Prostate gland (tissue), 2 donors: Measurements from ENCODE around the gene TRAPPC11. TPM values are rescaled to one million over a fixed set of nuclear protein-coding genes. Genes with fewer than 3 reads are reported as not detected.
A peak's percentile ranks its signal among the peaks of the same experiment; 100 is the strongest.

Experiments used
- DNase-seq: peaks from one replicate; pipeline ENCODE4 v3.0.0-alpha.2; 2019; ENCODE audit warnings: low spot score
- H3K27ac ChIP-seq, 2 donors: fragments of 200-600 bp; sonication (generic); 2 replicates each; pipeline ENCODE4 v1.5.1; 2017 to 2019
- H3K27me3 ChIP-seq: fragments of 200-600 bp; sonication (generic); replicated peaks from 2 replicates; pipeline ENCODE4 v1.5.1; 2019; ENCODE audit not compliant: insufficient read depth
- H3K36me3 ChIP-seq, 2 donors: fragments of 200-600 bp; sonication (generic); 1 replicate in 1 of 2; 2 replicates in 1 of 2; pipeline versions ENCODE4 v1.5.1 to v1.8.1; 2017 to 2019
- H3K4me1 ChIP-seq: fragments of 200-600 bp; sonication (generic); replicated peaks from 2 replicates; pipeline ENCODE4 v1.5.1; 2019
- H3K4me3 ChIP-seq, 2 donors: fragments of 200-600 bp; sonication (generic); 2 replicates each; pipeline ENCODE4 v1.5.1; 2017 to 2019
- H3K9me3 ChIP-seq: fragments of 200-600 bp; sonication (generic); 2 replicates; pipeline ENCODE4 v1.5.1; 2017
- CTCF ChIP-seq, 4 experiments: fragments of 200-600 bp in 2 of 4; fragments of 450-650 bp in 2 of 4; sonication (generic) in 2 of 4; IDR thresholded peaks; 1 replicate in 3 of 4; 2 replicates in 1 of 4; pipeline ENCODE4 v1.5.1; 2016 to 2019; ENCODE audit warnings: antibody characterized with exemption in 4 of 4, mild to moderate bottlenecking in 2 of 4, moderate library complexity in 2 of 4
- POLR2A ChIP-seq: fragments of 450-650 bp; IDR thresholded peaks from one replicate; pipeline ENCODE4 v1.6.1; 2016; ENCODE audit warnings: antibody characterized with exemption, mild to moderate bottlenecking
- POLR2AphosphoS5 ChIP-seq: sonication (generic); formaldehyde crosslinking; IDR thresholded peaks from one replicate; pipeline ENCODE4 v1.6.1; 2017; ENCODE audit warnings: antibody characterized with exemption
- WGBS: methylation state at CpG from one replicate; pipeline ENCODE4 v1.1.5; 2018; 5-methylcytosine and 5-hydroxymethylcytosine counted together
- intact Hi-C: fragments of 100-400 bp; cut with DNase I; formaldehyde crosslinking; loops from one replicate; pipeline ENCODE4 v1.14.2; 2022
- total RNA-seq, 2 donors: library from RNA; depleted of rRNA; stranded (reverse); fragments of >200 nt; gene quantifications; one replicate each; pipeline ENCODE4 v1.1.0, GENCODE V29; 2016

TRAPPC11 gene
- total RNA-seq, 2 donors from 2014 or later, result 27.6 to 34.5 TPM

- peak; percentile 53 for DNase-seq
- intact Hi-C loops, result no loop called here
- H3K9me3 ChIP-seq, result no peaks in the 10 kb centered on the region
- no peak for TF ChIP-seq POLR2AphosphoS5
- no peak for TF ChIP-seq POLR2A
- no peak for TF ChIP-seq CTCF (IDR thresholded peaks at IDR 0.05)
- no peak overlapping the region for H3K4me3 ChIP-seq
- no peaks in the 10 kb centered on the region for H3K4me1 ChIP-seq
- H3K36me3 ChIP-seq, result no peaks in the 10 kb centered on the region
- 48% methylated on average over 6 of the region's 6 CpGs for WGBS
- H3K27ac ChIP-seq, result peak overlapping the region in 1 of 2 donors; percentile 26
- no peaks in the 10 kb centered on the region for H3K27me3 ChIP-seq
These were observed 89.0 kb downstream of the TRAPPC11 start for GRCh38 chr4:183747931-183748670.

- WGBS, result 73% methylated on average over 4 of the region's 4 CpGs
- no peak for DNase-seq
- Histone ChIP-seq H3K36me3 (no peaks in the 10 kb centered on the region), H3K27ac (no peak overlapping the region), H3K9me3 (no peaks in the 10 kb centered on the region), H3K4me1 (no peaks in the 10 kb centered on the region), H3K4me3 (no peak overlapping the region), H3K27me3 (no peaks in the 10 kb centered on the region)
- intact Hi-C loops, result no loop called here
- no peak for TF ChIP-seq CTCF (IDR thresholded peaks at IDR 0.05)
- no peak for TF ChIP-seq POLR2A
- no peak for TF ChIP-seq POLR2AphosphoS5
These were observed 92.0 kb downstream of the TRAPPC11 start for GRCh38 chr4:183751106-183751505.

GRCh38 chr4:183755596-183755995, 96.5 kb downstream of the TRAPPC11 start:
- H3K27me3 ChIP-seq, result no peaks in the 10 kb centered on the region
- DNase-seq, result no peak
- no peaks in the 10 kb centered on the region for H3K9me3 ChIP-seq
- no peak overlapping the region for H3K27ac ChIP-seq
- no peaks in the 10 kb centered on the region for H3K36me3 ChIP-seq
- no peak overlapping the region for H3K4me3 ChIP-seq
- TF ChIP-seq POLR2A (no peak), POLR2AphosphoS5 (no peak), CTCF (IDR thresholded peaks at IDR 0.05) (no peak)
- WGBS, result 90% methylated on average over 2 of the region's 2 CpGs
- intact Hi-C loops, result no loop called here
- no peaks in the 10 kb centered on the region for H3K4me1 ChIP-seq

DNA sequence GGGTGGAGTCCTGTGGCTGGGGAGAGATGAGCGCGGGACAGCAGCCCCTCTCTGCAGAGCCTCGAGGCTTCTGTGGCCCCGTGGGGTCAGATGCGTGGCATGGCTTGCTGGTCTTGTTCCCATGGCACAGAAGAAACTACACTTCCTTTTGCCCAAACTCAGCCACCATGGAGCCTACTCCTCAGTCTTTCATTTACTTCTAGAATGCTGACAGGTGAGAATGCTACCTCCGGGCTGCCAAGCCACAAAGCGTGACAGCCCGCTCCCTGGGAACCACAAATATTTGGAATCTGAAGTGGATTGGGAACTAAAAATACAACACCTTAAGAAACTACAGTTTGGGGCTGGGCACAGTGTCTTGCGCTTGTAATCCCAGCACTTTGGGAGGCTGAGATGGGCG, 98.0 kb downstream of the TRAPPC11 start:
- Histone ChIP-seq H3K27me3 (no peaks in the 10 kb centered on the region), H3K4me3 (no peak overlapping the region), H3K36me3 (no peaks in the 10 kb centered on the region), H3K9me3 (no peaks in the 10 kb centered on the region), H3K27ac (no peak overlapping the region), H3K4me1 (no peaks in the 10 kb centered on the region)
- WGBS, result 56% methylated on average over 10 of the region's 10 CpGs
- TF ChIP-seq CTCF (IDR thresholded peaks at IDR 0.05), result no peak
- peak; percentile 9 for TF ChIP-seq POLR2AphosphoS5
- DNase-seq, result peak; percentile 36
- intact Hi-C loops, result no loop called here

- no peaks in the 10 kb centered on the region for H3K27me3 ChIP-seq
- intact Hi-C loops, result no loop called here
- 26% methylated on average over 29 of the region's 29 CpGs for WGBS
- no peak overlapping the region for H3K4me3 ChIP-seq
- peak; percentile 63 for DNase-seq
- H3K9me3 ChIP-seq, result no peaks in the 10 kb centered on the region
- H3K36me3 ChIP-seq, result no peaks in the 10 kb centered on the region
- H3K4me1 ChIP-seq, result no peaks in the 10 kb centered on the region
- TF ChIP-seq CTCF (IDR thresholded peaks at IDR 0.05) (peak in 3 of 4 experiments; percentile 13 to 54 (median 51)), POLR2A (no peak), POLR2AphosphoS5 (peak; percentile 74)
- peak overlapping the region; percentile 52 to 68 for H3K27ac ChIP-seq
These were observed 99.1 kb downstream of the TRAPPC11 start for GRCh38 chr4:183758061-183758757.
